EL (cell line): ENCODE data around the gene MEF2A.
"Not testable (repeated sequence)": the region's sequence is repeated elsewhere in the genome, so short reads cannot be mapped to it uniquely, and the experiment has no call there.

Experiments
- DNase-seq: peaks from one replicate; pipeline ENCODE4 v3.0.0-alpha.2; 2016

MEF2A gene

GRCh38 chr15:99565299-99566156 lies at the start of gene MEF2A:
Gene MEF2A (plus strand): TSS chr15:99565984. CDS start chr15:99633120, 67,136 bp downstream.
- peak; percentile 92 for DNase-seq

GRCh38 chr15:99518191-99518590 lies 47.6 kb upstream of the MEF2A start:
- DNase-seq = no peak

GRCh38 chr15:99519366-99519765 lies 46.4 kb upstream of the MEF2A start:
- DNase-seq = not testable (repeated sequence)

GRCh38 chr15:99522288-99522687 lies 43.5 kb upstream of the MEF2A start:
- no peak for DNase-seq

- no peak for DNase-seq
Observed at GRCh38 chr15:99526176-99526575, 39.6 kb upstream of the MEF2A start.

DNA sequence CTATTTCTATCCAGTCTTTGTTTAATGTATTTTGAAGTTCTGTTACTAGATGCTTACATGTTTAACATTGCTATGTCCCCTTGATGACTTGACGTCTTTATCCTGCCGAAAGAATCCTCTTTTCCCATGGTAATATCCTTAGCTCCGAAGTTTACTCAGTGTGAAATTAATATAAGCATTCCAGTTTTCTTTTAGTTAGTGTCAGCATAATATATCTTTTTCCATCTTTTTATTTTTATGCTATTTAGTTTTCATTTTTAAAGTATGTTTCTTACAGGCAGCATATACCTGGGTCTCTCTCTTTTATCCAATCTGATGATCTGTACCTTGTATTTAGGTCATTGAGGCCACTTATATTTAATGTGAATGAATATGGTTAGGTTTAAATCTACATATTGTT lies 39.1 kb upstream of the MEF2A start:
- no peak for DNase-seq

DNA sequence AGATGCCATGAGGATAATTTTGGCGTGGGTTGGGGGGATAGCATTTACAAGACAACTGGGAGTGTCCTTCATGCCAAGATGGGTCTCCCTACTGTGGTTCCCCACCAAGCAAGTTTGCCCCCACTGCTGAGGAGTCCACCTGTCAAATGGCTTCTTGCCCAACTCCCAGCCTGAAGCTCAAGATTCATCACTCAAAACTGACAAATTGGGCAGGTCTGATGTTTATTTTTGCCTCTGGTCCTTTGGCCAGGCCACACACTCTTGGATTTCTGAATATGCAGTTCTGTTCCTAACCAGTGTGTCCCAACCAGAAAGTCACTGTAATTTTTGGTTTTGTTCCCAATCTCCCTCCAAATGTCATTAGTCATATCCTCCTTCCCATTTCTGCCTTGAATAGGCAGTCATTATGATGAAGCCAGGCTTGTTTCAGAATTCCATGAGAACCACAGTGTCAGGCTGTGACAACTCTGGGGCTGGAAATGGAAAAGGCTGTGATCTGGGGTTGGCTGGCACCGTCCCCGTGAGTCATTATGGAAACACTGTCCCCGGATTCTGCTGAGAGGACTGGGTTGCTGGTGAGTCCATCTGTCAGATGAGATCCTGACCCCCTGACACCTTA lies 29.3 kb upstream of the MEF2A start:
- peak; percentile 83 for DNase-seq

DNA sequence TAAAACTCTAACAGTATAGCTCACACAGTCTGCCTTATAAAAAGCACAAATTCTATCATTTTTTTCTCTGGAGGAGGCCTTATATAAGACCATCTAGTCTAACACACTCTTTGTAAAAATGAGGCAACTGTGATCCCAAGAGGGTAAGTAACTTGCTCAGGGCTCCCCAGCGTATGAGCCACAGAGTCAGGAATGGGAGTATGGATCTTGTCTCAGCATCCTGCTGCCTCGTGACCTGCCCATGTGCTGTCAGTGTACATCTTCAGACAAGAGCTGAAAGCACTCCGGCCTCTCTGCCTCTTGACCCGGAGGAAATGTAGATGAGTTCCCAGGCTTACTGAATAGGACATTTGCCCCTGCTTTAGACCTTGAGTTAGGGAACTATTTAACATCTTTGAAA lies 28.4 kb upstream of the MEF2A start:
- DNase-seq = peak; percentile 12

DNA sequence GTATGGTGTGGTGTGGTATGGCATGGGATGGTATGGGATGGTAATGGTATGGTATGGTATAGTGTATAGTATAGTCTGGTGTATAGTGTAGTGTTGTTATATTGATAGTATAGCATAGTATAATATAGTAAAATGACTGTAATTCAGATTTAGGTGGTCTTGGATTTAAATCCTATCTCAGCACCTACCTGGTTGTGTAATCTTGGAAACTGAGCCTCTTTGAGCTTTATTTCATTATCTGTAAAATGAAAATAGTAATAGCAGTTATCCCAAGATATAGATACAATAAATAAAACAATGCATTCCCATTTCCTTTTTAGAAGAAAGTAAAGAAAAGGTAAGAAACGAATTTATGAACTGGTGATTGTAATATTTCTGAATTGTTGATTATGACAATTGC lies 27.5 kb upstream of the MEF2A start:
- DNase-seq = no peak

DNA sequence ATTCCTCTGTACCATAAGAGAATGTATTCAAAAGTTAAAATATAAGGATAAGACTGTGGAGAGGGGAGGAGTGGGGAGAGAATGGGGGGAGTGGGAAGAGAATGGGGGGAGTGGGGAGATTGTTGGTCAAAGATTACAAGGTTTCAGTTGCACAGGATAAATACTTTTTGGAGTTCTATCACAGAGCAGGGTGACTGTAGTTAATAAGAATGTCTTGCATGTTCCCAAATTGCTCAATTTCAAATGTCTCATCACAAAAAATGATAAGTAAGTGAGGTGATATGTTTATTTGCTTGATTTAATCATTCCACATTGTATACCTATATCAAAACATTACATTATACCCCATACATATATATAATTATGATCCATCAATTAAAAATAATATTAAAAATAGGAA lies 23.0 kb upstream of the MEF2A start:
- peak; percentile 9 for DNase-seq

DNA sequence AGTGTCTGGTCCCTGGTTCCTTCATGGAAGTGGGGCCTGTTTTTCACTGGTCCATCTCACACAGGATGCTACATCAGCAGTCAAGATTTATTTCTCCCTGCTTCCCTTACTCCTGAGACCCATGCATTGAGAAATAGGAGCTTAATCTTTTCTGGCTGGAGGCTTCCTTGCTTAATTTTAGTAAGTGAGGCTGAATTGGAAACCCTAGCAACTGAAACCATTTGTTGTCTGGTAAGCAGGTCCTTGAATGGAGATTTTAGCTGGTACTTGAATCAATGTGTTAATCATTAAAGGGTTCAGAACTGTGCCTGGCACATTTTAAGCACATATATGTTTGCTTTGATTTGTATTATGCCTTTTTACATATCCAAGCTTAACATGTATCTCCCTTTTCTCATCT lies 20.2 kb upstream of the MEF2A start:
- no peak for DNase-seq

GRCh38 chr15:99546441-99547100 lies 19.2 kb upstream of the MEF2A start:
- DNase-seq = no peak

GRCh38 chr15:99547517-99547916 lies 18.3 kb upstream of the MEF2A start:
- no peak for DNase-seq

DNA sequence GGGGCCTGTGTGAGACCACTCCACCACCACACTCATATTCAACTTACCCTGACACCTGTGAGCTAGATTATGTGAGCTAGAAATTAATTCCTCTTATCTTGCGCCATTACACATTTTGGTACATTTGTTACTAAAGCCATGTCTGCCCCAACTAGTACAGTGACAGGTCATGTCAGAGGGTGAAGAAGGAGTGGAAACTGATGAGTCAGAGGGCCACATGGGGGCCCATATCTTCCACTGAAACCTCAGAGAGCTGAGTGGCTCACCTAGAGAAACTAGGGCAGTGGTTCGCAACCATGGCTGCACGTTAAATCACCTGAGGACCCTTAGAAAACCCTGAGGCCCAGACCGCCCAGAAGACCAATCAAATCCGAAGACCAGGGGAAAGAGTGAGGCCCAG lies 15.7 kb upstream of the MEF2A start:
- DNase-seq = no peak

- DNase-seq = no peak
Observed at GRCh38 chr15:99552111-99552510, 13.7 kb upstream of the MEF2A start.

DNA sequence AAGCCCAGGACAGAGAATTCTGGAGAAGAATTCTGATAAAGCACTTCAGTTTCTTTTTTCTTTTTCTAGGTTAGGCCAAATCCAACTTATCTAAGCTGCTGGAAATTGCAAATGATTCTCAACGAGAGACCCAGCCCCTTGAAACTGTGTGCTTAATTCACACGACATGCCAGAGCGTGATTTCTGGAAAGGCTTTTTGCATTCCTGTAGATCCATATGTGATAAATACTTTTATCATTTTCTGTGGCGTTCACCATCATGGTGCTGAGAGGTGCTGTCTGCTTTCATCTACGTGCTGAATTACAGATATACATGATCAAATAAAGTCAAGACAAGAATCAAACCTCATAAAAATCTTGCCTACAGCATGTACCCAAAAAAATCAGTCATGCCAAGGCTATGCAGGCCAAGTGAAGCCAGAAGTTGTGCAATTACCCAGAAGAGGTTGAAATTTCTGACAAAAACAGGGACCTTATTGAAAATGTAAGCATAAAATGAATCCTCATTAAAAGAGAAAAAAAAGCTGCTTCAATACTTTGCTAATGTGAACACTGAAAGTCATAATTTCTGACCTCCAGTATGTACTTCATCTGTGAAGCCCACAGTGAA lies 10.8 kb upstream of the MEF2A start:
- no peak for DNase-seq

- no peak for DNase-seq
Observed at GRCh38 chr15:99556011-99556410, 9.8 kb upstream of the MEF2A start.

DNA sequence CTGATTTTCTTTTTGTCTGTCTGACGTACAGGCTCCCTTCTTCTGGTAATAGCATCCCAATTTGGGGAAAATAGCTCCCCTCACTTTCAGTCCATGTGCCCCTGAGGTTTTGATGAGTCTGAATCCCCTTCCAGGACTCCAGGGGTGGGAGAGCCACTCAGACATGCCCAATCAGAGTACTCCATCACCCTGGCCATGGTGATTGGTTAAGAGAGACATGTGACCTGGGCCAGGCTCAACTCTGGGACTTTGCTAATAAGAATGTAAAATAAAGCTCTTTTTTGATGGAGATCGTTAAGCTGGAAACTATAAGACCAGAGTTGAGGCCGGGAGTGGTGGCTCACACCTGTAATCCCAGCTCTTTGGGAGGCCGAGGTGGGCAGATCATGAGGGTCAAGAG lies 9.2 kb upstream of the MEF2A start:
- no peak for DNase-seq

GRCh38 chr15:99558084-99558483 lies 7.7 kb upstream of the MEF2A start:
- DNase-seq = no peak

DNA sequence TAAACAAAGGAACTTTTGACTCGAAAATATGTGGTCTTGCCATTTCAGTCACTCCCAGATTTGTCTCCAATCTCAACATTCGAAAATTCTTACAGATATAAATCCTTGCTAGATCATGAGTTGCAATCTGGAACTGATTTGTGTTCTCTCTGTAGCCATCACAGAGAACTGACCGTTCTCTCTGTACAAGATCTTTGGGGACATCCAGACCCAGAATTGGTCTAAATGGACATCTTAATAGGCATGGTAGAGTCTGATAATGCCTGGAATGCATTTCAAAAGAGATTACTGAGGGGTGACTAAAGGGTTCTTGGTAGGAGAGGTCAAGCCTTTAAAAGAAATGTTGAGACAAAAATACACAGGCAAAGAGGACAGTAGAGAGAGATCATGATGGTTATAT lies 7.2 kb upstream of the MEF2A start:
- DNase-seq = peak; percentile 7

GRCh38 chr15:99561476-99562230 lies 4.1 kb upstream of the MEF2A start:
- no peak for DNase-seq

DNA sequence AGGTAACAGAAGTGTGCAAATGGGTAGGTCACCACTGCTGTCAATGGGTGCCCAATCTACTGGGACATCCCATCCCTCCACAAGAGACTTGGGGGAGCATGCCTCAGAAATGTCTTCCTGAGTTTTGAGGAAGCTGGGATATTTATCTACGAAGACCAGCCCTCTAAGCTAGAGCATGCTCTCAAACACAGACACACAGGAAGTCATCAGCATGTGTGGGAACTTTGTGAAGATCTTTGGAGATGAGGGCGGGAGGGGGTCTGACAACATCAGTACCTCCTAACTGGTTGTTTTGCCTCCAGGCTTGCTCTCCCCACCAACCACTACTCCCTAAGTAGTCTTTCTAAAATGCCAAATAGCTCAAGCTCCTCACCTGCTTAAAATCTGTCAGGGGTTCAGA lies 3.5 kb upstream of the MEF2A start:
- DNase-seq = no peak
